ENCODE data around the gene GRIP1. TPM values are rescaled to one million over a fixed set of nuclear protein-coding genes. Genes with fewer than 3 reads are reported as not detected.

The GRIP1 gene
- total and polyA plus RNA-seq, 2 of the 4 experiments (the other 2 are of a cell fraction): under 0.01 to 0.07 TPM

GRCh38 chr12:66529934-66530333, 148.9 kb downstream of the GRIP1 start:
- Histone ChIP-seq H4K91ac (ENCODE audit: insufficient read depth, low read depth, low read length) (no peak overlapping the region), H3K56ac (ENCODE audit: extremely low read depth, insufficient read depth, low read length) (no peak overlapping the region), H4K20me1 (ENCODE audit: insufficient read depth, low read length) (no peaks in the 10 kb centered on the region), H3K4me1 (ENCODE audit: control insufficient read depth, insufficient read depth, low read length) (no peaks in the 10 kb centered on the region), H3K27me3 (ENCODE audit: control insufficient read depth, insufficient read depth, low read length) (no peaks in the 10 kb centered on the region), H2AK9ac (replicated peaks; ENCODE audit: low read depth, low read length, poor library complexity) (no peak overlapping the region), H3K4me2 (ENCODE audit: low read depth, low read length) (no peak overlapping the region), H3K23ac (ENCODE audit: low read depth, low read length) (no peak overlapping the region), H3K14ac (replicated peaks; ENCODE audit: low read depth, low read length) (no peak overlapping the region), H3K9me3 (ENCODE audit: control insufficient read depth, insufficient read depth, low read length) (no peaks in the 10 kb centered on the region), H3K4me3 (ENCODE audit: insufficient read depth, low read depth, low read length) (no peak overlapping the region), H4K8ac (ENCODE audit: low read depth in 2 of 2, low read length in 2 of 2) (no peak overlapping the region), H2AK5ac (ENCODE audit: low read depth, low read length) (no peak overlapping the region), H3K4ac (ENCODE audit: low read depth, low read length) (no peak overlapping the region), H2AFZ (replicated peaks; ENCODE audit: low read length, poor library complexity) (no peak overlapping the region), H2BK20ac (ENCODE audit: low read depth, low read length) (no peak overlapping the region), H3K79me1 (ENCODE audit: low read depth in 1 of 2, low read length in 2 of 2) (no peaks in the 10 kb centered on the region), H3K36me3 (ENCODE audit: control insufficient read depth, insufficient read depth, low read length) (no peaks in the 10 kb centered on the region), H4K5ac (ENCODE audit: low read depth, low read length) (no peak overlapping the region), H2BK120ac (ENCODE audit: low read depth, low read length) (no peak overlapping the region), H2BK15ac (ENCODE audit: low read depth, low read length) (no peak overlapping the region), H3K9ac (ENCODE audit: low read depth, low read length) (no peak overlapping the region), H3K27ac (ENCODE audit: insufficient read depth, low read length) (no peak overlapping the region), H3K18ac (ENCODE audit: low read depth, low read length) (no peak overlapping the region), H3K9me1 (ENCODE audit: insufficient read depth, low read length) (no peaks in the 10 kb centered on the region), H2BK5ac (ENCODE audit: low read depth, low read length, poor library complexity, severe bottlenecking) (no peak overlapping the region)
- dilution Hi-C loops (cut with HindIII; ENCODE audit: low sequenced_read_pairs, unreplicated experiment) (no loop called here), intact Hi-C loops (cut with micrococcal nuclease) (no loop called here), in situ Hi-C loops (cut with MboI; ENCODE audit: low sequenced_read_pairs) (no loop called here)
- TF ChIP-seq RFX5 (IDR thresholded peaks at IDR 0.05; ENCODE audit: low read depth, low read length): no peak
- TF ChIP-seq CHD1 (IDR thresholded peaks at IDR 0.05; ENCODE audit: low read depth, low read length): no peak
- no peak for TF ChIP-seq ELK1 (IDR thresholded peaks at IDR 0.05; ENCODE audit: borderline replicate concordance, low read depth, low read length)
- no peak for TF ChIP-seq NFE2L2 (IDR thresholded peaks at IDR 0.05; ENCODE audit: low read depth, low read length)
- TF ChIP-seq CEBPB (IDR thresholded peaks at IDR 0.05; ENCODE audit: low read depth, low read length): no peak
- TF ChIP-seq POLR2A (IDR thresholded peaks at IDR 0.05; ENCODE audit: low read depth, low read length): no peak
- no peak for TF ChIP-seq MAZ (IDR thresholded peaks at IDR 0.05; ENCODE audit: borderline replicate concordance, low read depth, low read length)
- TF ChIP-seq BHLHE40 (IDR thresholded peaks at IDR 0.05; ENCODE audit: low read depth, low read length): no peak
- TF ChIP-seq CTCF (conservative IDR thresholded peaks at IDR 0.05; ENCODE audit: low read depth, low read length): no peak
- CTCF ChIA-PET: no interaction called here
- no CpG with 5 or more reads among the region's 1 CpG for WGBS, 2 experiments (ENCODE audit: extremely low coverage in 2 of 2, insufficient read length in 1 of 2)
- no TSS peak for BruUV-seq (replicated peaks)
- DNase-seq: no peak
- no peak for ATAC-seq (ENCODE audit: low read depth)
- POLR2A ChIA-PET (ENCODE audit: unreplicated experiment): no interaction called here
